Left hindlimb (tissue), 1 donor: Measurements from ENCODE around the gene EPB41L2.
A peak's percentile ranks its signal among the peaks of the same experiment; 100 is the strongest.

Experiments
- DNase-seq: peaks from one replicate; pipeline ENCODE4 v3.0.0-alpha.2; 2018

Gene EPB41L2

DNA sequence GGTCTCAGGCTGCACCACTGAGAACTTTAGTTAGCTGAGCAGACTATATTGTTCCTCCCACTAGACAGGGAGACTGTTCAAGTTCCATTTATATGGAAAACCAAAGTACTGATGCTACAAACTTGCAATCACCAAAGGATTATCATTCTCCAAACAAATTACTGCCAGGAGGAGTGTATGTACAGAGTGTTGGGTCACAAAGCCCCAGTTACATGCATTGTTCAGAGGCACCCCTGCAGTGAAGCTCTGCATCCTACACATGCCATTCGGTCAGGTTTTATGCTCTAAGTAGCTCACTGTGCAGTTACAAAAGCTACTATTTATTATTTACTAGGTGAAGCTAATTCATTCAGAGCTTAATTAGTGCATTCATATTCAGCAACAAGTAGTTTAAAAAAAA lies 160.0 kb downstream of the EPB41L2 start:
- DNase-seq = no peak

DNA sequence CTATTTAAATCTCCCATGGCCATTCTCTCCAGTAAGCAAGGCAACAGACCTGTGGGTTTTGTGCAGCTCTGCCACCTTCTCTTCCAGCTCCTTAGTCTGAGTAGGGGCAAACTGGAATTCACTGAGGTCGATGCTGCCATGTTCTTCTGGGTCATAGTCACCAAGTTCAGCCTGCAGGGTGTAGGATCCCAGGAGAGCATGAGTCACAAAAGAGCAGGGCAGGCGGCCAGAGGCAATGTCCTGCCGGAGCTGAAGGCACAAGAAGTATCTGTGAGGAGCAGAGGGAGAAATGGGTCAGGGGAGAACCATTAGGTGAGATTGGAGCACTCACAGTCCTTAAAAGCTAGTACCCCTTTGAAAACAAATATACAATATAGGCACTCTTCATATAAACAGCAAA lies 162.1 kb downstream of the EPB41L2 start:
- DNase-seq = no peak

DNA sequence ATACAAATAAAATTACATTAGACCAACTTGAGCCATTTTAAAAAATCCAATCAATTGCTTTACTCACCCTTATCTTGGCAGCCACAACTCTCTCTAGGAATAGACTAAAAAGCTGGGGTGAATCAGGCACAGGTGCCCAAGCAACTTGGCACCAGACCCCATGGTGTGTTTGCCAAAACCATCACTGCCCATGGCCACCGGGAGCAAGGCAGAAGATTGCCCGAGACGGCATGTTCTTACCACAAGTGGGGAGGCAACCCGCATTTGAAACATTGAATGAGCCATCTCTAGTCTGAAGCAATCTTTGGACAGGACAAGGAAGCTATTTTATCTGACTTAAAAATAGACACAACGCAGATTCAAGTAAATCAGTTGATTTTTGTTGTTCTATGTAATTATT lies 166.8 kb downstream of the EPB41L2 start:
- no peak for DNase-seq

- DNase-seq = no peak
These were observed 167.5 kb downstream of the EPB41L2 start for GRCh38 chr6:130895516-130895915.

DNA sequence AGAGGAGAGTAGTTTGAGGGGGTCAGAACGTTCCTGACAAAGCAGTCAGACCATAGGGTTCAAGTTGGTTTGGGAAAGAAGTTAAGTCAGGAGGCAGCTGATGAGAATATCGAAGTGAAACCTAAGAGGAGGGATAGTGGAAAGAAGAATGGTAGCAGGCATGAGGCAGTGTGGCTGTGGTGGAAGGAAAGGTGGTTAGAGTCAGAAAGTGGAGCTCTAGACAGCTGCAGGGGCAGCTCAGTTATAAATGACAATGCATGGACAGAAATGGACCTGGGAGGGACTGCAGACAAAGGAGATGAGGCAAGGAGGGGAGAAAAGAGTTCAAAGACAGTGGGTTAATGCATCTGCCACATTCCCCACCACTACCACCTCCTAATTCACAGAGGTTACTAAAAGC lies 169.3 kb downstream of the EPB41L2 start:
- DNase-seq = no peak

- no peak for DNase-seq
These were observed 169.8 kb downstream of the EPB41L2 start for GRCh38 chr6:130893277-130893676.

GRCh38 chr6:130890521-130890971 lies 172.5 kb downstream of the EPB41L2 start:
- DNase-seq = no peak

DNA sequence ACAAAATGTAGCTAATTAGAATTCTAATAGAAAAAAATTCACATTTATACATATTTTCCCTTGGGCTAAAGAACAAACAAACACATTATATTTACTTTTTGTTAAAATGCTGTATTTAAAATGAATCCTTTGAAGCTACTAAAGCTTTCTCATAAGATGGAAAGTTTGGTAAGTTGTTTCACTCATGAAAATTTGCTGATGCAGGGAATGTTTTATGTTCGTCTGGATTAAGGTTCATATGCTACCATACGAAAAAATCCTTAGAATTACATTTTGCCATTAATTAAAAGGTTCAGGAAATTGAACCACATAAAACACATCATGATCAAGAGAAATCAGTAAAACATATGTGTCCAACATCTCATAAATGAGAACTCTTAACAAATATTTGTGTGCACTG lies 173.6 kb downstream of the EPB41L2 start:
- DNase-seq = no peak

DNA sequence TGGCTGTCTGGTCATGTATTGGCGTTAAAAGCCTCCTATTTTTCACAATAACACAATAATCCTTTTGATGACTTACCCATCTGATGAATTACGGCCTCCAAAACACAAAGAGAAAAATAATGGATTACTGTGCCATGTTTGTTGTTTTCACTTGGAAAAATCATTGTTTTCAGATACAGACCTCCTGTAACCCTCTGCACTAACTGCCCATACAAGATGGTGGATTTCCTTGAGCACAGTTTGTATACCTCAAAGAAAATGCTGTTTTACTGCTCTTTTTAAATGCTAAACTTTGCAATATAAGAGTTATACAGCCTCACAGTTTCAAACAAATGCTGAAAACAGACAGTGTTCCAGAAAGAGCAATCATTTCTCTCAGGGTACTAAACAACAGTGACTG lies 174.8 kb downstream of the EPB41L2 start:
- no peak for DNase-seq

DNA sequence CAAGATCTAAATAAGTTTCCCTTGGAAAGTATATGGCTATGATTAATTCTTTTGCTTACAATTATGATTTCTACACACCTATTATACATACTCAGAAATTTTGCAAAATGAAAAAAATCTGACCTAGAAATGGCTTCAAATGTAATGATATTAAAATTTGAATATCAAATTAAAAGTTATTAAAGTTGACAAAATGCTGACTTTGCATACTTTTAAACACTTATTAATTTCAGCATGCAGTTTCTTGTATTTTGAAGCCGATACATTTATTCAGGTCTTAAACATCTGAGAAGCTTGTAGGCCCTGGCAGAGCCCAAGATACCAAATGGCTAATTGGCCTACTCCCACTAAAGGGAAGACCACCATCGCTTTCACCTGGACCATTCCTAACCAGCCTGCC lies 176.1 kb downstream of the EPB41L2 start:
- DNase-seq = no peak

GRCh38 chr6:130885392-130886192 lies 177.5 kb downstream of the EPB41L2 start:
- peak; percentile 77 for DNase-seq

DNA sequence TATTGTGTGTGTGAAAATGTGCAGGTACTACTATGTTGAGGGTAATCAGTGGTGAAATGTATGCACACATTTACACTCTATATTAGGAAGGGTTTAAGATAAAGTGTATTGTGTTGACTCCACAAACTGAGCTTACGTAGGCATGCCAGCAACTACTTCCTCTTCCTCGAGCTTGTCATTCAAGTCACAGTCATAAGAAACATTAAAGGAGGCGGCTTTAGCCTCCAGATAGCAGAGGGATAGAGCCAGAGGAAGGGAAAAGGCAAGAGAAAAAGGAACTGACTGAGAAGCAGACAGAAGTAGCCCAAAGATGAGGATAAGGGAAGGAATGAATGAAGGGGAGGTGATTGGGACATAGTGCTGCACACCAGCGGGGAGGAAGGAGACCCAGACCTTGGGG lies 180.7 kb downstream of the EPB41L2 start:
- no peak for DNase-seq

DNA sequence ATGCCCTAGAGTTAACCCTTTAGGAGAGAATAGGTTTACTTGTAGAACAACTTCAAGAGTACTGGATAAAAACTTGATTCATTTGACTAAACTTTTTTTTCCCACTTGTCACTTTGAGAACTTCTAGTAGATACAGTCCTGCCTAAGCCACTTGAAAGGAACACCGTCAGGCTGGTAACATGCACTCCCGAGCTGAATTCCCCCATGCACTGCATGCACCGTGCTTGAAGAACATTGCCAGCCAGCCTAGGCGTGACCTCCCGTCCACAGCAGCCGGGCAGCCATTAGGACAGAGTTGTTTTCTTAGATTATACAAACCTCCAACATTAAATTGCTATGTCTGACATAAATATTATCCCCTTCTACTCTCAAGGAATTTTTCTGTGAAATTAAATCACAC lies 183.2 kb downstream of the EPB41L2 start:
- no peak for DNase-seq

DNA sequence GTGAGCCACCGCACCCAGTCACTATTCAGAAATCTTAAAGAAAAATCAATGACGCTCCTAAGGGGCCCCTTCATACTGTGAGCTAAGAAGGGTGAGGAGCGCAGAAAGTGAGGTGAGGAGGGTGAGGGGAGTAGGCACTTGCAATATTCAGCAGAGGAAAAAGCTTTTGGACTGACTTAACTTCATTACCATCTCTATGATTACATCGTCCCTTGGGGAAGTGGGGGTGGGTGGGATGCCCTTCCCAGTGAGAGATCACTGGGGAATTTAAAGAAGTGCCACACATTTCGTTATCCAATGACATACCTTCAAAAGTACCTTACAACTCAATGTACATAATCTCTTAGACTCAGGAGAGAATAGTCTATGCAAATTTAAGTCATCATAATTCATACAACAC lies 189.3 kb downstream of the EPB41L2 start:
- no peak for DNase-seq

- DNase-seq = peak; percentile 64
These were observed 190.6 kb downstream of the EPB41L2 start for GRCh38 chr6:130872250-130873095.

GRCh38 chr6:130870179-130870880 lies 192.7 kb downstream of the EPB41L2 start:
- DNase-seq = no peak

DNA sequence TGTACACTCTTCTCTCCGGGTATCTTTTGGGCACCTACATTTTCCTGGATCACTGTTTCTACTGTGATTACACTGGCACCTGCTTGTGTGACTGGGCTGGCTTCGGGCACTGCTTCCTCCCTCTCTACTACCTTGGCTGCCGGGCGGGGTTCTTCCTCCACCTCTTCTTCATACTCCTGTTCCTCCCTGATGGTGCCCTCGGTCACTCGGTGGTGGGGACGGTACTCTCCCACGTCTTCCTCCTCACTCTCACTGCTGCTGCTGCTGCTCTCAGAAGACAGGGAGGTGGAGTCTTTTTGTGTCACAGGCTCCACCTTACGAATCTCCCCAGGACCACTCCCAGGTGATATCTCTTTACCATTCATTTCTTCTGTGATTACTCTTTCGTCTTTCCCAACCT lies 193.4 kb downstream of the EPB41L2 start:
- DNase-seq = no peak

DNA sequence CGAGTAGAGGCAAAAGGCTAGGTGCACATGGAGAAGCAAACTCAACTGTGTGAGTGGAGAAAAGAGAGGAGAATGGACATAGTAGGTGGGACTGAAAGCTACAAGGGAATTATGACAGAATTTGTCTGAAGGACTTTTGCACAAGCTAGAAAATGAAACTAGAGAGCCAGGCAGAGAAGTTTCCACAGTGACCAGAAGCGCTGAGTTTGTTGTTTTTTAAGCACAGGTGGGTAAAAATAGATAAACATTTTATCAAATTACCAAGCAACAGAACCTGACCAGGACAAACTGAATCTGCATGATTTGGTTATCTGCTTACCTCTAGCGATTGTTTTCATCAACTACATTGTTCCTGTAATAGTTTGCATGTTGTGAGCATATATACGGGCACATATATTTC lies 197.3 kb downstream of the EPB41L2 start:
- no peak for DNase-seq

- DNase-seq = no peak
These were observed 198.7 kb downstream of the EPB41L2 start for GRCh38 chr6:130864344-130864743.

DNA sequence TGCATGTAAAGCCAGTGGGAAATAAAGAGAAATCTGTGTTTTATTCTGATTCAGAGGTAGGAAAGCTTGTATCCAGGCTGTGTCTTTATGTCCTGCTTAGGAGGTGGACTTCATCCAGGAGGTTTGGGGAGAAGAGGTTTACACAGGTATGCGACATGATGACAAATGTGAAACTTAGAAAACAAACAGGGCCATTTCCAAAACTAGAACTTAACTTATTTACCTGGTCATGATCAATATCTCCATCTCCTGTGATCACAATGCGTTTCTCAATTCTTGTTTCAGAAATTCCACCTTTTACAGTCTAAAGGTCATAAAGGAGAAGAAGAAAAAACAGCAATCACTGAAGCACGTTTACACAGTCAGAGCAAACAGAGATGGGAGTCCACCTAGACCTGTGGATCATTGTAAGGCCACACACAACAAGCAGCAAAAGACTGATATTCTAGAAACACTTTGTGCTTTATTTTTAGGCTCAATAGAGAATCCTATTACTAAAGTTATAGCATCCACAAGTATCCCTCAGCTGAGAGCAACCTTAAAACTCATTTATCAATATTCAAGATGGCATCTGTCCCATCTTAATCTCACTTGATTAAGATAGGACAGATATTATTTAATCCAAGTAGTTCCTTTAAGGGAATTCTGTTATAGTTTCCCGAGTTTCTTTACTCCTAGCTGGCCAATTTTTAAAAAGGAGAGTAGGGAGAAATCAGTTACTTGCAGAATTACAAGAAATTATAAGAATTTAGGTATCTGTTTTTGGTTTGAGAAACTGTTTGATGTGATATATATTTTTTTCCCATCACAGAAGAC lies 199.4 kb downstream of the EPB41L2 start:
- no peak for DNase-seq

- DNase-seq = no peak
These were observed 200.7 kb downstream of the EPB41L2 start for GRCh38 chr6:130862370-130862769.

DNA sequence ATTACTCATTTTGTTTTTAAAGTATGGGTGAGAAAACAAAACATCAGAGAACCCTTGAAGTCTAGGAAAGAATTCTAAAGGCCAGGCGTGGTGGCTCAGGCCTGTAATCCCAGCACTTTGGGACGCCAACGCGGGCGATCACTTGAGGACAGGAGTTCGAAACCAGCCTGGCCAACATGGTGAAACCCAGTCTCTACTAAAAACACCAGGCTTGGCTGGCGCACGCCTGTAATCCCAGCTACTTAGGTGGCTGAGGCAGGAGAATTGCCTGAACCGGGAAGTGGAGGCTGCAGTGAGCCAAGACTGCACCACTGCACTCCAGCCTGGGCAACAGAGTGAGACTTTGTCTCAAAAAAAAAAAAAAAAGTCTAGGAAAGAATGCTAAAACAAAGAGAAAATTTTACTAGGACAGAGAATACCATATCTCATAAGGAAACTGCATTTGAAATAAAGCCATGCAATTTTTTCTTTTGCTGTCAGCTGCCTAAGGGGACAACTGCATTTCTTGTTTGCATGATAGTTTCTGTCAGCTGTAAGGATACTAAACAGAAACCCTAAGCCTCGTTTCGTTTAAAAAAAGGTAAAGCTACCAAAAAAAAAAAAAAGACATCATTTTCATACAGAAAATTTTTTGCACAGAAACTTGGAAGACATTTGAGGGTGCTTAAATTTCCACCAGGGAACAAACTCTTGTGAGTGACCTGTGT lies 203.7 kb downstream of the EPB41L2 start:
- DNase-seq = no peak
